Measurements from ENCODE around the gene PFDN5. TPM values are rescaled to one million over a fixed set of nuclear protein-coding genes. Genes with fewer than 3 reads are reported as not detected.

The PFDN5 gene
- total RNA-seq, 1 experiment from 2014 or later = 340 TPM

Other genes starting within 250 kb of the PFDN5 start
- gene TNS2, start 245.5 kb upstream of the PFDN5 start, total RNA-seq (2021; ENCODE audit: unreplicated experiment) = 48.1 TPM
- gene SPRYD3, start 216.2 kb upstream of the PFDN5 start, total RNA-seq (2021; ENCODE audit: unreplicated experiment) = 25.0 TPM
- 4.7 TPM for gene IGFBP6, start 197.9 kb upstream of the PFDN5 start, total RNA-seq (2021; ENCODE audit: unreplicated experiment)
- not detected for gene SOAT2, start 192.1 kb upstream of the PFDN5 start, total RNA-seq (2021; ENCODE audit: unreplicated experiment)
- gene ZNF740, start 114.8 kb upstream of the PFDN5 start, total RNA-seq (2021; ENCODE audit: unreplicated experiment) = 46.8 TPM
- gene CSAD, start 114.6 kb upstream of the PFDN5 start, total RNA-seq (2021; ENCODE audit: unreplicated experiment) = 15.4 TPM
- gene ITGB7, start 88.3 kb upstream of the PFDN5 start, total RNA-seq (2021; ENCODE audit: unreplicated experiment) = 0.98 TPM
- 41.2 TPM for gene RARG, start 63.3 kb upstream of the PFDN5 start, total RNA-seq (2021; ENCODE audit: unreplicated experiment)
- 54.6 TPM for gene ESPL1, start 27.2 kb upstream of the PFDN5 start, total RNA-seq (2021; ENCODE audit: unreplicated experiment)
- 77.4 TPM for gene MYG1, start 4.2 kb downstream of the PFDN5 start, total RNA-seq (2021; ENCODE audit: unreplicated experiment)
- 77.7 TPM for gene AAAS, start 26.1 kb downstream of the PFDN5 start, total RNA-seq (2021; ENCODE audit: unreplicated experiment)
- not detected for gene SP7, start 40.8 kb downstream of the PFDN5 start, total RNA-seq (2021; ENCODE audit: unreplicated experiment)
- gene SP1, start 84.6 kb downstream of the PFDN5 start, total RNA-seq (2021; ENCODE audit: unreplicated experiment) = 81.0 TPM
- gene AMHR2, start 128.3 kb downstream of the PFDN5 start, total RNA-seq (2021; ENCODE audit: unreplicated experiment) = 0.13 TPM
- gene PRR13, start 146.2 kb downstream of the PFDN5 start, total RNA-seq (2021; ENCODE audit: unreplicated experiment) = 454 TPM
- 836 TPM for gene PCBP2, start 156.6 kb downstream of the PFDN5 start, total RNA-seq (2021; ENCODE audit: unreplicated experiment)
- gene MAP3K12, start 203.9 kb downstream of the PFDN5 start, total RNA-seq (2021; ENCODE audit: unreplicated experiment) = 32.2 TPM
- 67.3 TPM for gene TARBP2, start 205.7 kb downstream of the PFDN5 start, total RNA-seq (2021; ENCODE audit: unreplicated experiment)
- gene NPFF, start 211.9 kb downstream of the PFDN5 start, total RNA-seq (2021; ENCODE audit: unreplicated experiment) = not detected

Data from Panc1 (cell line).